Glutamatergic neuron (in vitro differentiated cells): ENCODE data around the gene EPHB3. TPM values are rescaled to one million over a fixed set of nuclear protein-coding genes. Genes with fewer than 3 reads are reported as not detected.
"Not testable (repeated sequence)": the region's sequence is repeated elsewhere in the genome, so short reads cannot be mapped to it uniquely, and the experiment has no call there.

ENCODE experiments used
- DNase-seq: peaks from one replicate; pipeline ENCODE4 v3.0.0; 2022
- H3K27ac Mint-ChIP-seq: one replicate; pipeline ENCODE4 v1.8.0; 2020; ENCODE audit warnings: mild to moderate bottlenecking, mixed read lengths, inconsistent platforms; ENCODE audit not compliant: unreplicated experiment
- H3K27me3 Mint-ChIP-seq: one replicate; pipeline ENCODE4 v1.8.0; 2020; ENCODE audit warnings: mild to moderate bottlenecking, moderate library complexity, mixed read lengths, inconsistent platforms; ENCODE audit not compliant: unreplicated experiment
- H3K36me3 Mint-ChIP-seq: one replicate; pipeline ENCODE4 v1.8.0; 2020; ENCODE audit warnings: mild to moderate bottlenecking, mixed read lengths, inconsistent platforms; ENCODE audit not compliant: unreplicated experiment
- H3K4me1 Mint-ChIP-seq: one replicate; pipeline ENCODE4 v1.8.0; 2020; ENCODE audit warnings: mild to moderate bottlenecking, low read depth, mixed read lengths, inconsistent platforms; ENCODE audit not compliant: unreplicated experiment
- H3K4me3 Mint-ChIP-seq: one replicate; pipeline ENCODE4 v1.8.0; 2020; ENCODE audit warnings: mild to moderate bottlenecking, mixed read lengths, inconsistent platforms; ENCODE audit not compliant: unreplicated experiment
- H3K9me3 Mint-ChIP-seq: one replicate; pipeline ENCODE4 v1.8.0; 2020; ENCODE audit warnings: mild to moderate bottlenecking, moderate library complexity, mixed read lengths, inconsistent platforms; ENCODE audit not compliant: unreplicated experiment
- CTCF ChIP-seq: fragments of 200-600 bp; sonication (generic); IDR thresholded peaks from one replicate; pipeline ENCODE4 v1.5.0; 2021; ENCODE audit not compliant: partially characterized antibody, unreplicated experiment
- total RNA-seq: library from RNA; stranded (reverse); fragmentation: NEBNext Ultra II Directional; extraction: Animal tissue kit (Norgen Biotek cat#: 25700); gene quantifications from one replicate; pipeline ENCODE4 v1.2.1, GENCODE V29; 2021; ENCODE audit not compliant: unreplicated experiment

Gene EPHB3
- total RNA-seq, 1 donor from 2014 or later: 5.0 TPM

- no peaks in the 10 kb centered on the region for H3K36me3 Mint-ChIP-seq
- H3K27me3 Mint-ChIP-seq: peaks cover 8% of the 10 kb centered on the region
- no peak for DNase-seq
- H3K4me3 Mint-ChIP-seq: no peak overlapping the region
- no peak overlapping the region for H3K27ac Mint-ChIP-seq
- peaks cover 4% of the 10 kb centered on the region for H3K9me3 Mint-ChIP-seq
- H3K4me1 Mint-ChIP-seq: no peaks in the 10 kb centered on the region
- no peak for TF ChIP-seq CTCF
Observed at GRCh38 chr3:184619369-184619768, 57.8 kb downstream of the EPHB3 start.

GRCh38 chr3:184619787-184620430 lies 58.3 kb downstream of the EPHB3 start:
- peaks cover 6% of the 10 kb centered on the region for H3K27me3 Mint-ChIP-seq
- no peak overlapping the region for H3K4me3 Mint-ChIP-seq
- no peaks in the 10 kb centered on the region for H3K36me3 Mint-ChIP-seq
- TF ChIP-seq CTCF: no peak
- peaks cover 4% of the 10 kb centered on the region for H3K9me3 Mint-ChIP-seq
- no peaks in the 10 kb centered on the region for H3K4me1 Mint-ChIP-seq
- DNase-seq: no peak
- no peak overlapping the region for H3K27ac Mint-ChIP-seq

GRCh38 chr3:184620475-184621119 lies 59.0 kb downstream of the EPHB3 start:
- no peaks in the 10 kb centered on the region for H3K36me3 Mint-ChIP-seq
- no peak overlapping the region for H3K4me3 Mint-ChIP-seq
- no peaks in the 10 kb centered on the region for H3K4me1 Mint-ChIP-seq
- peaks cover 6% of the 10 kb centered on the region for H3K27me3 Mint-ChIP-seq
- no peak for DNase-seq
- no peak overlapping the region for H3K27ac Mint-ChIP-seq
- TF ChIP-seq CTCF: no peak
- H3K9me3 Mint-ChIP-seq: peaks cover 3% of the 10 kb centered on the region

- not testable (repeated sequence) for H3K4me3 Mint-ChIP-seq, H3K4me1 Mint-ChIP-seq, H3K27me3 Mint-ChIP-seq, H3K27ac Mint-ChIP-seq, DNase-seq, H3K9me3 Mint-ChIP-seq, H3K36me3 Mint-ChIP-seq
Observed at GRCh38 chr3:184622156-184622555, 60.6 kb downstream of the EPHB3 start.

GRCh38 chr3:184626923-184627322 lies 65.3 kb downstream of the EPHB3 start:
- H3K36me3 Mint-ChIP-seq: no peaks in the 10 kb centered on the region
- H3K4me3 Mint-ChIP-seq: no peak overlapping the region
- no peak for DNase-seq
- peaks cover 10% of the 10 kb centered on the region for H3K4me1 Mint-ChIP-seq
- no peak for TF ChIP-seq CTCF
- no peaks in the 10 kb centered on the region for H3K9me3 Mint-ChIP-seq
- H3K27ac Mint-ChIP-seq: no peak overlapping the region
- no peaks in the 10 kb centered on the region for H3K27me3 Mint-ChIP-seq
